ENCODE measurements around the gene HS3ST3A1. TPM values are rescaled to one million over a fixed set of nuclear protein-coding genes. Genes with fewer than 3 reads are reported as not detected.

HS3ST3A1 gene
- total and polyA plus RNA-seq, 2 experiments from 2014 or later, result 5.4 to 24.1 TPM

DNA sequence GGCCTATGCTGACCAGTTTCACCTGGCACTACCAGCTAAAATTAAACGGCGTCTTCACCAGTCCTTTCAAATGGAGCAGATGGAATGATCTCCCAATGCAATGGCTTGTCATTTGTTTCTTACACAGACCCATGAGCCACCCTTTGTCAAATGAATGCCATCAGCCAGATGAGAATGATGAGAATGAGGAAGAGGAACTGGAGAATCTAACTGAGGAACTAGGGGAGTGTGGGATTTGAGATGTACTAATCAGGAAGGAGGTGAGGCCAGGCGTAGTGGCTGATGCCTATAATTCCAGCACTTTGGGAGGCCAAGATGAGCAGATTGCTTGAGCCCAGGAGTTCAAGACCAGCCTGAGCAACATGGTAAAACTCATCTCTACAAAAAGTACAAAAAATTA, 116.4 kb downstream of the HS3ST3A1 start:
- no peaks in the 10 kb centered on the region for H3K27me3 ChIP-seq (ENCODE audit: insufficient read depth)
- DNase-seq (ENCODE audit: low spot score), result no peak

More for the DNA sequence above, 116.4 kb downstream of the HS3ST3A1 start:
- Histone ChIP-seq H3K36me3 (ENCODE audit: insufficient read depth) (peaks cover 12% of the 10 kb centered on the region), H3K79me2 (replicated peaks; ENCODE audit: insufficient read depth) (no peaks in the 10 kb centered on the region), H3K4me1 (ENCODE audit: insufficient read depth) (no peaks in the 10 kb centered on the region), H4K20me1 (replicated peaks; ENCODE audit: insufficient read depth) (no peaks in the 10 kb centered on the region), H3K4me3 (no peak overlapping the region), H3F3A (replicated peaks; ENCODE audit: low read depth) (no peaks in the 10 kb centered on the region), H3K4me2 (no peak overlapping the region), H3K9me2 (ENCODE audit: insufficient read depth) (peaks cover 3% of the 10 kb centered on the region; the same call in 1 of the 2 replicates), H3K27ac (ENCODE audit: low read depth) (no peak overlapping the region), H2AFZ (no peak overlapping the region)
- peaks cover 19% of the 10 kb centered on the region for H3K36me3 Mint-ChIP-seq (ENCODE audit: low read depth)
- peaks cover 4% of the 10 kb centered on the region for H3K27me3 Mint-ChIP-seq (ENCODE audit: insufficient read depth, low read depth, poor library complexity)
- H3K9me3 Mint-ChIP-seq, result peaks cover 22% of the 10 kb centered on the region
- H3K4me3 Mint-ChIP-seq, result no peak overlapping the region
- H3K27ac Mint-ChIP-seq, result no peak overlapping the region
- no peak for ATAC-seq
- H3K4me1 Mint-ChIP-seq, result peaks cover 6% of the 10 kb centered on the region; the same call in 1 of the 3 replicates
- TF ChIP-seq ZNF114 (CRISPR knock-in tag; IDR thresholded peaks at IDR 0.05), result no peak
- TF ChIP-seq REST (IDR thresholded peaks at IDR 0.05; ENCODE audit: unreplicated experiment), result no peak
- TF ChIP-seq ETS1 (IDR thresholded peaks at IDR 0.05), result no peak
- no peak for TF ChIP-seq EZH2 (IDR thresholded peaks at IDR 0.05; ENCODE audit: low read depth, unreplicated experiment)
- no peak for TF ChIP-seq CREB1 (CRISPR knock-in tag; IDR thresholded peaks at IDR 0.05; ENCODE audit: low read depth)
- TF ChIP-seq ZNF331 (CRISPR knock-in tag; IDR thresholded peaks at IDR 0.05; ENCODE audit: low read depth), result no peak
- no peak for TF ChIP-seq EZH2phosphoT487 (IDR thresholded peaks at IDR 0.05; ENCODE audit: unreplicated experiment)
- TF ChIP-seq NANOG (IDR thresholded peaks at IDR 0.05; ENCODE audit: borderline replicate concordance), result no peak
- TF ChIP-seq, protein P1, sequence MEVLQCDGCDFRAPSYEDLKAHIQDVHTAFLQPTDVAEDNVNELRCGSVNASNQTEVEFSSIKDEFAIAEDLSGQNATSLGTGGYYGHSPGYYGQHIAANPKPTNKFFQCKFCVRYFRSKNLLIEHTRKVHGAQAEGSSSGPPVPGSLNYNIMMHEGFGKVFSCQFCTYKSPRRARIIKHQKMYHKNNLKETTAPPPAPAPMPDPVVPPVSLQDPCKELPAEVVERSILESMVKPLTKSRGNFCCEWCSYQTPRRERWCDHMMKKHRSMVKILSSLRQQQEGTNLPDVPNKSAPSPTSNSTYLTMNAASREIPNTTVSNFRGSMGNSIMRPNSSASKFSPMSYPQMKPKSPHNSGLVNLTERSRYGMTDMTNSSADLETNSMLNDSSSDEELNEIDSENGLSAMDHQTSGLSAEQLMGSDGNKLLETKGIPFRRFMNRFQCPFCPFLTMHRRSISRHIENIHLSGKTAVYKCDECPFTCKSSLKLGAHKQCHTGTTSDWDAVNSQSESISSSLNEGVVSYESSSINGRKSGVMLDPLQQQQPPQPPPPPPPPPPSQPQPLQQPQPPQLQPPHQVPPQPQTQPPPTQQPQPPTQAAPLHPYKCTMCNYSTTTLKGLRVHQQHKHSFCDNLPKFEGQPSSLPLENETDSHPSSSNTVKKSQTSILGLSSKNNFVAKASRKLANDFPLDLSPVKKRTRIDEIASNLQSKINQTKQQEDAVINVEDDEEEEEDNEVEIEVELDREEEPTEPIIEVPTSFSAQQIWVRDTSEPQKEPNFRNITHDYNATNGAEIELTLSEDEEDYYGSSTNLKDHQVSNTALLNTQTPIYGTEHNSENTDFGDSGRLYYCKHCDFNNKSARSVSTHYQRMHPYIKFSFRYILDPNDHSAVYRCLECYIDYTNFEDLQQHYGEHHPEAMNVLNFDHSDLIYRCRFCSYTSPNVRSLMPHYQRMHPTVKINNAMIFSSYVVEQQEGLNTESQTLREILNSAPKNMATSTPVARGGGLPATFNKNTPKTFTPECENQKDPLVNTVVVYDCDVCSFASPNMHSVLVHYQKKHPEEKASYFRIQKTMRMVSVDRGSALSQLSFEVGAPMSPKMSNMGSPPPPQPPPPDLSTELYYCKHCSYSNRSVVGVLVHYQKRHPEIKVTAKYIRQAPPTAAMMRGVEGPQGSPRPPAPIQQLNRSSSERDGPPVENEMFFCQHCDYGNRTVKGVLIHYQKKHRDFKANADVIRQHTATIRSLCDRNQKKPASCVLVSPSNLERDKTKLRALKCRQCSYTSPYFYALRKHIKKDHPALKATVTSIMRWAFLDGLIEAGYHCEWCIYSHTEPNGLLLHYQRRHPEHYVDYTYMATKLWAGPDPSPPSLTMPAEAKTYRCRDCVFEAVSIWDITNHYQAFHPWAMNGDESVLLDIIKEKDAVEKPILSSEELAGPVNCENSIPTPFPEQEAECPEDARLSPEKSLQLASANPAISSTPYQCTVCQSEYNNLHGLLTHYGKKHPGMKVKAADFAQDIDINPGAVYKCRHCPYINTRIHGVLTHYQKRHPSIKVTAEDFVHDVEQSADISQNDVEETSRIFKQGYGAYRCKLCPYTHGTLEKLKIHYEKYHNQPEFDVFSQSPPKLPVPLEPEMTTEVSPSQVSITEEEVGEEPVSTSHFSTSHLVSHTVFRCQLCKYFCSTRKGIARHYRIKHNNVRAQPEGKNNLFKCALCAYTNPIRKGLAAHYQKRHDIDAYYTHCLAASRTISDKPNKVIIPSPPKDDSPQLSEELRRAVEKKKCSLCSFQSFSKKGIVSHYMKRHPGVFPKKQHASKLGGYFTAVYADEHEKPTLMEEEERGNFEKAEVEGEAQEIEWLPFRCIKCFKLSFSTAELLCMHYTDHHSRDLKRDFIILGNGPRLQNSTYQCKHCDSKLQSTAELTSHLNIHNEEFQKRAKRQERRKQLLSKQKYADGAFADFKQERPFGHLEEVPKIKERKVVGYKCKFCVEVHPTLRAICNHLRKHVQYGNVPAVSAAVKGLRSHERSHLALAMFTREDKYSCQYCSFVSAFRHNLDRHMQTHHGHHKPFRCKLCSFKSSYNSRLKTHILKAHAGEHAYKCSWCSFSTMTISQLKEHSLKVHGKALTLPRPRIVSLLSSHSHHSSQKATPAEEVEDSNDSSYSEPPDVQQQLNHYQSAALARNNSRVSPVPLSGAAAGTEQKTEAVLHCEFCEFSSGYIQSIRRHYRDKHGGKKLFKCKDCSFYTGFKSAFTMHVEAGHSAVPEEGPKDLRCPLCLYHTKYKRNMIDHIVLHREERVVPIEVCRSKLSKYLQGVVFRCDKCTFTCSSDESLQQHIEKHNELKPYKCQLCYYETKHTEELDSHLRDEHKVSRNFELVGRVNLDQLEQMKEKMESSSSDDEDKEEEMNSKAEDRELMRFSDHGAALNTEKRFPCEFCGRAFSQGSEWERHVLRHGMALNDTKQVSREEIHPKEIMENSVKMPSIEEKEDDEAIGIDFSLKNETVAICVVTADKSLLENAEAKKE (CRISPR knock-in tag; IDR thresholded peaks at IDR 0.05), result no peak
- TF ChIP-seq, protein P2, sequence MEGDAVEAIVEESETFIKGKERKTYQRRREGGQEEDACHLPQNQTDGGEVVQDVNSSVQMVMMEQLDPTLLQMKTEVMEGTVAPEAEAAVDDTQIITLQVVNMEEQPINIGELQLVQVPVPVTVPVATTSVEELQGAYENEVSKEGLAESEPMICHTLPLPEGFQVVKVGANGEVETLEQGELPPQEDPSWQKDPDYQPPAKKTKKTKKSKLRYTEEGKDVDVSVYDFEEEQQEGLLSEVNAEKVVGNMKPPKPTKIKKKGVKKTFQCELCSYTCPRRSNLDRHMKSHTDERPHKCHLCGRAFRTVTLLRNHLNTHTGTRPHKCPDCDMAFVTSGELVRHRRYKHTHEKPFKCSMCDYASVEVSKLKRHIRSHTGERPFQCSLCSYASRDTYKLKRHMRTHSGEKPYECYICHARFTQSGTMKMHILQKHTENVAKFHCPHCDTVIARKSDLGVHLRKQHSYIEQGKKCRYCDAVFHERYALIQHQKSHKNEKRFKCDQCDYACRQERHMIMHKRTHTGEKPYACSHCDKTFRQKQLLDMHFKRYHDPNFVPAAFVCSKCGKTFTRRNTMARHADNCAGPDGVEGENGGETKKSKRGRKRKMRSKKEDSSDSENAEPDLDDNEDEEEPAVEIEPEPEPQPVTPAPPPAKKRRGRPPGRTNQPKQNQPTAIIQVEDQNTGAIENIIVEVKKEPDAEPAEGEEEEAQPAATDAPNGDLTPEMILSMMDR (conservative IDR thresholded peaks at IDR 0.05; ENCODE audit: low read depth in 2 of 2), result no peak
- TF ChIP-seq JUNB (IDR thresholded peaks at IDR 0.05; ENCODE audit: unreplicated experiment), result no peak
- TF ChIP-seq POLR2AphosphoS5 (IDR thresholded peaks at IDR 0.05; ENCODE audit: low read depth), result no peak
- no peak for TF ChIP-seq STAT1 (IDR thresholded peaks at IDR 0.05; ENCODE audit: unreplicated experiment)
